NCI-H2107 treated with DMSO at 0.1 percent for 48 hours (cell line): ENCODE results near the gene A3GALT2.

Experiments used
- DNase-seq: peaks from one replicate; lab custom pipeline; 2025; ENCODE audit not compliant: unreplicated experiment; lab: John Stamatoyannopoulos, UW

A3GALT2 gene

DNA sequence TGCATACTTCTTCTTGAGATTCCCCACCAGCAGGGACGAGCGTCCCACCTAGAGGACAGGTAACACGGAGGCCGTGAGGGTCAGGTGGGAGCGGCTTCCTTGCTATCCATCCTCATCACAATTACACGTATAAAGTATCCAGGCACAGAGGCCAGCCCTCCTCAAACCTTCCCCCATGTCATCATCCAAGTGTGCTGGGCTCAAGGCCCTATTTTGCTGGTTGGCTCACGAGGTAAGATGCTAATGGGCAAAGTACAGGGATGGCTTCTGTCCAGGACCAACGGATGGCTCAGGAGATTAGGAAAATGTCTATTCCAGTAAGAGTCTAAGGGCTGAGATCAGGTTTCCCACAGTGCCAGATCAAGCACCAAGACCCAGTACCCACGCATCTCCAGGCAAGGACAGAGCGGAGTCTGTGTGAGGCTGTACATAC, 11.5 kb upstream of the A3GALT2 start:
- no peak for DNase-seq

DNA sequence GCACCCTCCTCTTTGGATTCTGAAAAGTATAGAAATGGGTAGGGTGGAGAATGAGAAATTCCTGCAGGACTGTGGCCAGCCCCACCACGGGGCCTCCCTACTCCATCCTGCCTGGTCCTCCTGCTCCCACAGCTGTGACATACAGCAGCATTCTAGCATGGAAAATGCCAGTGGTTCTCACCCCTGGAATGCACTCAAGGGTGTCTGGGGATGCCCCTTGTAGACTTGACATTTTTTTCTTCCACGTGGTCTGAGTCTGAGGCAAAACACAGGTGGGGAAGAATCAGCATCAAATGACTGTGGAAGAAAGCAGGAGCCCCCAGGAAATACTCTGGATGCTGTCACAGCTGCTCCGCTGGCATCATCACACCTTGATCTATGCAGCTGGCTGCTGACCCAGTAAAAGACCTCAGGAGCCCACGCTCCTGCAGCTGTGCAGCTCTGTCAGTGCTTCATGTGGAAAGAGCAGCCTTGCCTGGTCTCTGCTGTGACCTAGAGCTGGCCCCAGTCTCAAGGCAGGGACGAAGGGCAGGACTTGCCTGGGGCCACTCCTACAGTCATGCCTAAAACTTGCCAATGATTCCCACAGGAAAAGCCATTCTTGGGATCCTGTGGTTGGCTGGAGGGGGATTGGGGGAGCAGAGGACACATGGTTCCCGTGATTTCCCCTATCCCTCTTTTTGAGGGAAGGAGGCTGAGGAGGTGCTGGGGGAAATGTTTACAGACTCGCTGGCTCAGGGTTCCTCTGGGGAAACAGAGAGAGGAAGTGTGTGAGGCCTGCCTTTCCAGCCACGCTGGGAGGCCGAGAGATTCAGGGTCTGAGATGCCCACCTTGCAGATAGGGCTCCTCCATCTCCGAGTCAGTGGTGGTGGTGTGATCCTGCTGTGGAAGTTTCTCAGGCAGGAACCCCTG, 10.8 kb upstream of the A3GALT2 start:
- no peak for DNase-seq

DNA sequence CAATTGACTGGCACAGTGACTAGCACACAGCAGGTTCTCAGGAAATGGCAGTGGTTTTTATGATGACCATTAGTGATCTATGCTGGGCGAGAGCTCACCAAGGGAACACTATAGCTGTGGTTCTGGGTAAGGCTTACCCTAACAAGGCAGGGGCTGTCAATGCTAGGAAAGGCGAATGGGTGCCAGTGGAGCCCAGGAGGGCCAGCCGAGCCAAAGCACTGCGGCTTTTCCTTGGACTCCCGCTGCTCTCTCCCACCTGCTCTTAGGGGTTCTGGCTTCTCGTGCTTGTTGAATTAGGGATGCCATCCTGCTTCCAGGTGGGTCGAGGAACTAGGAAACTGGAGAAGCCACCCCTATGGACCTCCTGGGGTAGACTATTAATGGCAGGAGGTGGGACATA, 10.0 kb upstream of the A3GALT2 start:
- DNase-seq = no peak

DNA sequence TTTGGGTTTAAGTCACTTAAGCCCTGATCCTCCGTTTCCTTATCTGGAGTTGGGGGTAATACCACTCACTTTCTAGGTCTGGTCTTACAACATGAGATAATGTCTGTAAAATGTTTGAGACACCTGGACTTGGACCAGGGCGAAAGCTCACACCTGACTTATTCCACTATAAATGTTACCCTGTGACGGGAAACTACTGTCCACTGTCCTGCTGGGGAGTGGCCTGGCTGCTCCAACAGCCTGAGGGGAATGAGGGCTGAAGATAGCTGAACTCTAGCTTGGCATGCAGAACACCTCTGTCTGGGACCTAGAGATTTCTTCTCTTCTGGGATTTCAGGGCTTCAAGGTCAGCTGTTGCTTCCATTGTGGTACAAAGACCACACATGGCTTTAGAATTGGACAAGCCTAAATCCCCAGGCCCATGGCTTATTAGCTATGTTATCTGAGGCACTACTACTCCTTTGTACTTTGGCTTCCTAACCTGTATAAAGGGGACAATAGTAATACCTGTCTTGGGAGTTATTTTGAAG, 9.5 kb upstream of the A3GALT2 start:
- DNase-seq = no peak

DNA sequence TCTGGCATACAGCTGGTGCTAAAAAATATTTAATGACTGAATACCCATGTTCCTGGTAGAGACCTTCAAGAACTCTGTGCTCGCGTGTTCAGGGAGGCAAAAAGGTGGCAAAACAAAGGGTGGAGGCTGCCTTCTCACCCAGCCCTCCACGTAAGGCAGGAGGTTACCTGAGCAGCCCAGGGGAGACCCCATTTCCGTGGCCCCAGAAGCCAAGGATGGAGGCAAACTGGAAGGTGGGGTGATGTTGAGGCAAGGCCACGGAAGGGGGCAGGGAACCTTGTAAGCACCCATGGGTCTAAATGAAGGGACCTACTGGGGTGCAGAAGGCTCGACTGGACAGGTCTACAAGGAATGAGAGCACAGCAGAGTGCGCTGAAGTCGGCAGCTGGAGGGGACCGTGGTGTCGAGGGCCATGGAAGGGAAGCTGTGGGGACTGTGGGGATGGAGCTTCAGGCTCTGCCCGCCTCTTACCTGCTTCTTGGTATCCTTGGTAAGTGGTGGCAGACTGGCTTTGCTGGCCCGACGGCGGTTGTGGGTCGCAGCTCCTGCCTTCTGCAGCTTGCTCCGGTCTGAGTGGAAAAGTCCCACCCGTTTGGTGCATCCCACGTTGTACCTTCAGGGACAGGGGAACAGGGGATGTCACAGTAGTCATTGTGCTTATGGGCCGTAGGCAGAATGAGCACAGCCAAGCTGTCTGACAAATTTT, 8.9 kb upstream of the A3GALT2 start:
- DNase-seq = no peak

DNA sequence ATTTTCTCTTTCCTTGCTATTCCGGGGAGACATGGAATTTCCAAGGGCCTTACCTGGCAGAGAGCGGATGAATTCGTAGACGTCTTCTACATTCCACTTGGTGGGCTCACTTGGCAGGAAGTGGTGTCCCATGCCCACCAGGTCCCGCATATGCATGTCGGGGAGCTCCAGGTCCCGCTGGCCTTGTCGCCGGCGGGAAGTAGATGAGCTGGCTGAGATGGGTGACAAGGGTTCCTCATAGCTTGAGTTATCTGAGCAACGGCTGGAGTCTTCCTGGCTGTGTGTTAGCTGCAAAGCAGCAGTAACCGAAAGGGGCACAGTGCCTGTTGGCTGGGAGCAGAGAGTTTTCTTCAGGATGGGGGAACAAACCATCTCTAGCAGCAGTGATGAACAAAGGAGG, 7.9 kb upstream of the A3GALT2 start:
- DNase-seq = no peak

DNA sequence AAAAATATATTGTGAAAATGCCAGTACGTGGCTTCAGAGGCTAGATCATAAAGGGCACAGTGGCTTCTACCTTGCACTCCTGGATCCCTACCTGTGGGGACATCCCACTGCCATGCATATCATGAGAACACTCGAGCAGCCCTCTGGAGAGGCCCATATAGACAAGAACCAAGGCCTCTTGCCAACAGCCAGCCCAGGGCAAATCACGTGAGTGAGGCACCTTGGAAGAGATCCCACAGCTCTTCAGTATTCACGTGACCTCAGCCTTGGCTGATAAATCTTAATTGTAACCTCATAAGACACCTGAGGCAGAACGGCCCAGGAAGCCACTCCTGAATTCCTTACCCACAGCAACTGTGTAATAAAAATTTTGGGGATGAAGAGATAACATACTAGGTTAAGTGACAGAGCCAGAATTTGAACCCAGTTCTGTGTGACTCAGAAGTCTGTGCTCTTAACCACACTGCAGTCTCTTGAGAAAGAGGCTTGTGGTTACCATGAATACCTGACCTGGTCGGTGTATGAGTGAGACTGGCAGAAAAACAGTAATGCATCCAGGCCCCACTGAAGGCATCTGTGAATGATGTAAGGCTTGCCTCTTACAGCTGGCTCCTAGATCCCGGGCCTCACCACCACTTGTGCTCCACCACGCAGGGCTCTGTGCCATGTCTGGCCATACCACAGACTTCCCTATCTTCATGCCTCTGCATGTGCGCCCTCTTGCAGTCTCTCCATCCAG, 6.9 kb upstream of the A3GALT2 start:
- DNase-seq = no peak

DNA sequence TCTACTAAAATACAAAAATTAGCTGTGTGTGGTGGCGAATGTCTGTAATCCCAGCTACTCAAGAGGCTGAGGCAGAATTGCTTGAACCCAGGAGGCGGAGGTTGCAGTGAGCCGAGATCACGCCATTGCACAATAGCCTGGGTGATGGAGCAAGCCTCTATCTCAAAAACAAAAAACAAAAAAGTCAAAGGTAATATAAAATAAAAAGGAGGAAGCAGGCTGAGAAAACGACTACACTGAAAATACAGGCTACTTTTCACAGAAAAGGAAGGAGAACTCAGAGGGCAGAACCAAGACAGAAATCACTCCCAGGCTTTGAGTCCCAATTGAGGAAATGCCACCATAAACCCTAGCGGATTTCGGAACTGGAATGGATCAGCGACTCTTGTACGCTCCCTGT, 5.9 kb upstream of the A3GALT2 start:
- no peak for DNase-seq

DNA sequence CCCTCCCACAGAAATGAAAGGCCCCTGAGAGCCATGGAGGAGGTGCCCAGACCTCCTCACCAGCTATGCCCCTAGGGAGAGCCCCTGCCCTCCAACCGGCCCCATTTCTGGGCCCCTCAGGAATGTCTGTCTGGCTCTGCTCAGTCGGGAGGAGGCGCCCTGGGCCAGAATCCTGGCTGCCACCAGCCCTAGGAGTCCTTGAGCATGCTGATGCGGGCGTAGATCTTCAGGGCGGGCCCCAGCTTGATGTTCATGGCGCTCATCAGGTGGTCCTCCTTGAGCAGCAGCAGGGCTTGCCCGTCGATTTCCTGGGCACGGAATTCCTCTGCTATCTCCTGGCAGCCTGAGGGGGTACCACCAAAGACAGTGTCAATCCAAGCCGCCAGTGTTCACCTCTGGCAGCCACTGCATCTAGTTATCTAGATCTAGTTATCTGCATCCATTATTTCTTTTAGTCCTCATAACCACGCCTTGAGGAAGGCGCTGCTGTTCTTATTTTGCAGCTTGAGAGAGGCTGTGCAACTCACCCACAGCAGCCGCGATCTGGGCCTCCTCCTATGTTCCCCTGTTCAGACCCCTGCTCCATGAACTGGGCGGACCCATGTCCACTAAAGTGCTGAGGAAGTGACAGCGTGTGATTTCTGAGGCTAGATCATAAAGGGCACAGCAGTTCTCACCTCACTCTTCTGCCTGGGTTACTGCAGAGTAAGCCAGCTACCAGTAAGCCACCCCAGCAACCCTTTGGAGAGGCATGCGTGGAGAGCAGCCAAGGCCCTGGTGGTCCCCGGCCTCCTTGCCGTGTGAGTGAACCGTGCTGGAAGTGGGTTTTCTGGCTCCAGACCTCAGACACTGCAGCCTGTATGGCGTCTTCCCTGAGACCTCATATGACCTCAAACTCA, 4.0 kb upstream of the A3GALT2 start:
- no peak for DNase-seq

DNA sequence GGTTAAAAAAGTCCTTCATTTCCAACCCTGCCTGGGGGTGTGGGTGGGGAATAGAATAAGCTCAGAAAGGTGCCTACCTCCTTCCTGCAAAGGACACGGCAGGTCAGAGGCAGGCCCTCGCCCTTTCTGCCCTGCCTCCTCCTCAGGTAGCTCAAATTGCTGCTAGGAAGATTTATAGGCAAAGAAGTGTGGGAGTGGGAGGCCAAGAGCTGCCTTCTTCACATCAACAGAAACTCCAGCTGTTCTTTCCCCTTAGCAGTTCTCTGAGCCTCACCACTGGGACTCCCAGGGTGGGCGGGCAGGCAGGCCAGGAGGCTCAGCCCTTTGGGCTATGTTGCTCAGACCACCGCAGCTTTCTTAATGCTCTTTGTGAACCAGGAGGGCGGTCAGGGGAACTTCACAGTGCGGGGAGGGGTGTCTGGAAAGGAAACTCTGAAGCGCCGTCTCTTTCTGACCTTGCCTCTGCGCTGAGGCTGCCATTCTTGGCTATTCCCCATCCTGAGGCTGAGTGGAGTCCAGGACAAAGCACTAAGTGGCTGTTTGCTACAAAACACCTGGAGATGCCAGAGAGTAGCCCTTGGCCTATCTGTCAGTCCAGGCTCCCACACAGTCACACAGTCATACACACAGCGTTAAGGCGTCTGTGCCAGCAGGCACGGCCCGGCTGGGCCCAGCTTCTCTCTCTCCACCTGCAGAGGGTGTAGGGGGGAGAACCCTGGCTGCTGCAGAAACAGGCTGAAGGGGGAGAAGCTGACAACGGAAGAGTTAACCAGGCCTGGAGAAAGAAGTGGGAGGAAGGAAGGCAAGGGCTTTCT, 3.0 kb upstream of the A3GALT2 start:
- DNase-seq = no peak

DNA sequence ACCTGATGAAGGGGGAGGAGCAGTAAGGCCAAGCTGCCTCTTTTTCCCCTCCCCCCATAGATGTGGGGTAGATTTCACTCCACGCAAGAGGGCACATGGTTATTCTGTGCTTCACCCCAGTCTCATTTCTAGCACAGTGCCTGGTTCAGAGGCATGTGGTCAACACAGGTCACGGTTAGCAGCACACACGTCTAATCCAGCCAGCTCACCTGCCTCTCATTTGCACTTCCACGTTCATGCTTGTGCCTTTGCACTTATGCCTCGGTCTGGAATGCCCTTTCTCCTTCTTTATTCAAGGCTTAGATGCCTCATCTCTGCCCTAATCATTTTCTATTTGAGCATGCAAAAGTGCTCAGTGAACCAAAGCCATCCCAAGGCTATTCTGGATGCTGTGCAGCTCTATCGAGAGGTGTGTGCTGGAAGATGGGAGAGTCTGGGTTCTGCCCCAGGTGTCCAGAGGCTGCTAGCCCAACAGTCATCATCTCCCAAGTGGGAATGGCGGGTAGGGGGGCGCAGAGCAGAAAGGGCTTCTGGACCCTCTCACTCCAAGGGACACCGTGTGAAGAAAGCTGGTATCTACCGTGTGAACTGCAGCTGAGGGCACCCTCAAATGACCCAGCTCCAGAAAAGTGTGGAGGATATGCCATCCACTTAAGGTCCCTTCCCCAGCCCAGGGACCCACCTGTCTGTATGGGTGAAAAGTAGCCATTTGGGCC, 2.1 kb upstream of the A3GALT2 start:
- DNase-seq = no peak

DNA sequence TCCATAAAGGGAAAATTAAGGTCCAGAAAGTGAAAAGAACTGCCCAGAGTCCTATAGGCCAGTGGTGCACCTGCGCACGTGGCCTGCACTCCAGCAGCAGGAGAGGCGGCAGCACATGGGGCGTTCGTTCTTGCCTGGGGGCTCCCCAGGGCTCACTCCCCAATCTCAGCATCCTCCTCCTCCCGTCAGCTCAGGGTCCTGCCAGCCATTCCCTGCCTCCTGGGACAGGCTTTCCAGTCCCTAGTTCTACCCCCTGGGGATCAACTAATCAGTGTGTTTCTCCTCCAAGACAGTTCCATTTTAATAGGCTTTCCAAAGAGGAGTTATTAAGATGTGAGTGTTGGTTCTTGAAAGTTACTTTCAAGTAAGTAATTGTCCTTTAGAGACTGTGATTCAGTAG, 1.2 kb upstream of the A3GALT2 start:
- DNase-seq = no peak

DNA sequence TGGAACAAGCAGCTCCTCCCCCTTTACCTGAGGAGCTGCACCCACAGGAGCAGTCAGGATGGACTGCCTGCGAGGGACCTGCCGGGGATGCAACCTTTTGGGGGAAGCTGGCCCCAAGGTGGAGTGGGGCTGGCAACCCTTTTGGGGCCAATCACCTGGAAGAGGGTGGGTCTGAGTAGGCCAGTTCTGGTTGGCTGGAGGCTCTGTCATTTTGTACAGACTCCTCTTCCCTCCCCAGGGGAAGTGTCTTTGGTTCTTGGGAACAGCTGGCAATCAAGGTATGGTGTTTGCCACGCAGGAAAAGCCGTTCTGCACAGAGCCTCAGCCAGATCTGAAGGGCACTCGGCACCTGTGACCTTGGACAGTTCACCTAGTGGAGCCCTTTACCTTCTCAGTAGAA, 280 bp upstream of the A3GALT2 start:
- no peak for DNase-seq

DNA sequence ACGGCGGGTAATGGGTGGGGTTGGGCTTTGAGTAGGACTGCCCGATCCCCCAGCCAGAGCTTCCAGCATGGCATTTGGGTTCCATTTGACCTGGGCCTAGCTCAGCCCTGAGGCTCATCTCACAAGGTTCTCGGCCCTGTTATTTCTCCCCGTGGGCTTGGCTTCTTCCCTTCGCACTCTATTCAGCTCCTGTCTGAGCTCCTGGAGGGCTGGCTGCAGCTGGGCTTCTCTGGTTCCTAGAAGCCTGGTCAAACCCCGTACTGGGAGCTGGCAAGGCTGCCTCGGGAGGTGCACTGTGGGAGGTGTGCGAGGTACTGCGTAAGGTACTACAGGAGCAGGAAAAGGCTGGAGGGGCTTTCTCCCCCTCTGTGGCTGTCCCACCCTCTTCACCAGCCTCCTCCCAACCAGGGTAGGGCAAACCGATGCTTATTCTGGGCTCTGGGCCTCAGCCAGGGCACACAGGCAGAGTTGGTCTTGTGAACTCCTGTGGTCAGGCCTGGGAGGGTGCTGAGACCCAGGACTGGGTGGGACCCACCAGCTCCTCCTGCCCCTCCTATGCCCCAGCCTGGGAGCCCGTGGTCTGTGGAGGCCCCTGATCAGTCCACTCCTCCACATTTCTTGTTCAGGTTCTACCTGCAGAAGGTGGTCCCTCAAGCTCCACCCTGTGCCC, 814 bp downstream of the A3GALT2 start:
- no peak for DNase-seq

DNA sequence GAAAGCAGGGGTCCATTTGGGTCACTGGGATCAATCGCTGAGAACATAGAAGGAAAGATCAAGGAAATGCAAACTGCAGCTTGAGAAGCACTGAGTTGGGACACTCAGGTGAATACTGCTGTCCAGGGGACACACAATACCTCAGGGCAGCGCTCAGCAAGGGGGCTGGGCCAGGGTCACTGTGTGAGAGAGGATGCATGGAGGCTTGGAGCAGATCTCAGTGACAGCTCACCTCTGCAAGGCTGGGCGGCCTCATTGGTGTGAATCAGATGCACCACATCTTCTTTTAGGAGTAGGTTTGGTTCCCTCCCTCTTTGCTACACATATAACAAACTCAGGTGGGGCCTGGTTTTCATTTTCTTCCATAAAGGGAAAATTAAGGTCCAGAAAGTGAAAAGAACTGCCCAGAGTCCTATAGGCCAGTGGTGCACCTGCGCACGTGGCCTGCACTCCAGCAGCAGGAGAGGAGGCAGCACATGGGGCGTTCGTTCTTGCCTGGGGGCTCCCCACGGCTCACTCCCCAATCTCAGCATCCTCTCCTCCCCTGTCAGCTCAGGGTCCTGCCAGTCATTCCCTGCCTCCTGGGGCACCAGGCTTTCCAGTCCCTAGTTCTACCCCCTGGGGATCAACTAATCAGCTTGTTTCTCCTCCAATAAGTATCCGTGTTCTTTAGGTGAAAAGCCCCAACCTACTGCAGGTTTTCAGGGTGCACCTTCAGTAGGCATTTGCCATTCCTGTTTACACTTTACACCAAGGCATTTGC, 1.5 kb downstream of the A3GALT2 start:
- no peak for DNase-seq

DNA sequence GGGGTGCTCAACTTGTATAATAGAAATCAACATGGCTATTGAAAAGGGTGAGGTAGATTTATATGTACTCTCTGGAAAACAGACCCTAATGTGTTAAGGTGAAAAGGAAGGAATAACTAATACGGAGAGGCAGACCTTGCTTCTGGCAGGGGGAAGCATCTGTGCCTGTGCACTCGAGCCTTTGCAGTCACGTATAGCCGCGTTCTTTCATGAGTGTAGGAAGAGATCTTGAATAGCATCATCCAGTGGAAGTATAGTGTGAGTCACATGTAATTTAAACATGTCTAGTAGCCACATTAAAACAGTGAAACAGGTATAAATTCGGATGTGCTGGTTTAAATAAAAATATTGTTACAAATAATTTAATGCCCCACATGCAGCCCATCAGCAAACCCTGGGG, 3.0 kb downstream of the A3GALT2 start:
- no peak for DNase-seq

DNA sequence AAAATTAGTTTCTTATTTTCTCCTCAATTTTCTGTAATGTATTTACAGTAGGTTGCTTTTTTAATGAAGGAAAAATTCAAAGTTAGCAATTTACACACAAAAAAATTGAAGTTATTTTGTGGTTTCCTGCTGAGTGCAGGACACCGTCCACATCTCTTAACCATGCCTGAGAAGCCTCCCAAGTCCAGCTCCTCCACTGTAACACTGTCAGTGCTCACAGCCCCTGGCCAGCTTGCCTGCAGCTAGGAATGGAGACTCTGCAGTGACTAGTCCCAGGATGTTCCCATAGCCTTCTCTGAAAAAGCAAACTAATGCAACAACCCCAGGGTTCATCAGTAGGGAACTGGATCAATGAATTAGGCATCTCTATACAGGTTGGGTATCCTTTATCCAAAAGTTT, 3.5 kb downstream of the A3GALT2 start:
- no peak for DNase-seq

DNA sequence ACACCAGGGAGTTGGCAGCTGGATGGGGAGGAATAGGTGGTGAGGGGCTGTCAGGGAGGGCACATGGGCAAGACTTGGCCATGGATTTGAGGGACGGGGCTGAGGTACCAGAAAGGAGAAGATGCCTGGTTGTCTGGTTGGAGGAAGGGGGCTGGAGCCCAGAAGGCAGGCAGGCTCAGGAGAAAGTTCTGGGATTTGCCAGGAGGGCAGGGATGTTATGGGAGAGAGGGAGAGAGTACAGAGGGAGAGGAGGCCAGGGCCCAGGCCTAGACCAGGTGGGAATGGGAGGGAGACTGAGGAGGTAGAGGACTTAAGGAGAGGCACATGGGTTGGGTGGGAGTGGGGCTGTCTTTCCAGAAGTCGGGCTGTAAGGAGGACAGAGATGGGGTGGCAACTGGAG, 4.3 kb downstream of the A3GALT2 start:
- DNase-seq = no peak
